NCI-H1417 (cell line): ENCODE measurements around the gene FAM114A2.
"Not testable (repeated sequence)": the region's sequence is repeated elsewhere in the genome, so short reads cannot be mapped to it uniquely, and the experiment has no call there.

Source experiments
- DNase-seq, 3 experiments: peaks; one replicate each; lab custom pipeline; 2025; lab: John Stamatoyannopoulos, UW

FAM114A2 gene

GRCh38 chr5:154038707-154039457 is at the start of gene FAM114A2, which contains the start of gene MFAP3:
FAM114A2 (minus strand) TSS chr5:154038910; CDS start chr5:154034953, 3,957 bp downstream.
MFAP3 (plus strand) TSS chr5:154038967; CDS start chr5:154049723, 10,756 bp downstream.
- DNase-seq = peak; percentile 69 to 87 (median 84)

GRCh38 chr5:154087260-154087659 is 48.5 kb upstream of the FAM114A2 start:
- DNase-seq = peak; percentile 58 to 91 (median 71)

GRCh38 chr5:154086641-154087040 is 47.9 kb upstream of the FAM114A2 start:
- no peak for DNase-seq

GRCh38 chr5:154086146-154086545 is 47.4 kb upstream of the FAM114A2 start:
- DNase-seq = peak in 1 of 3 experiments; percentile 10

- no peak for DNase-seq
Measured at GRCh38 chr5:154084062-154084639, 45.4 kb upstream of the FAM114A2 start.

- DNase-seq = no peak
Measured at GRCh38 chr5:154081246-154081645, 42.5 kb upstream of the FAM114A2 start.

- peak; percentile 64 to 94 (median 83) for DNase-seq
Measured at GRCh38 chr5:154078272-154078671, 39.6 kb upstream of the FAM114A2 start.

GRCh38 chr5:154077696-154078095 is 39.0 kb upstream of the FAM114A2 start:
- no peak for DNase-seq

- DNase-seq = peak in 2 of 3 experiments; percentile 13 to 73
Measured at GRCh38 chr5:154076240-154076922, 37.7 kb upstream of the FAM114A2 start.

- peak; percentile 64 to 82 (median 76) for DNase-seq
Measured at GRCh38 chr5:154072414-154073171, 33.9 kb upstream of the FAM114A2 start.

GRCh38 chr5:154071799-154072413 is 33.2 kb upstream of the FAM114A2 start:
- DNase-seq = no peak

- DNase-seq = not testable (repeated sequence)
Measured at GRCh38 chr5:154069854-154070253, 31.1 kb upstream of the FAM114A2 start.

- DNase-seq = no peak
Measured at GRCh38 chr5:154065971-154066370, 27.3 kb upstream of the FAM114A2 start.

- DNase-seq = no peak
Measured at GRCh38 chr5:154063372-154063771, 24.7 kb upstream of the FAM114A2 start.

- peak in 1 of 3 experiments; percentile 20 for DNase-seq
Measured at GRCh38 chr5:154060606-154061005, 21.9 kb upstream of the FAM114A2 start.

GRCh38 chr5:154059583-154059982 is 20.9 kb upstream of the FAM114A2 start:
- no peak for DNase-seq

- no peak for DNase-seq
Measured at GRCh38 chr5:154059039-154059430, 20.3 kb upstream of the FAM114A2 start.

GRCh38 chr5:154058055-154059038 is 19.6 kb upstream of the FAM114A2 start:
- peak in 1 of 3 experiments; percentile 65 for DNase-seq

- no peak for DNase-seq
Measured at GRCh38 chr5:154055201-154055600, 16.5 kb upstream of the FAM114A2 start.

GRCh38 chr5:154053468-154053867 is 14.8 kb upstream of the FAM114A2 start:
- DNase-seq = no peak
